ENCODE results near the gene CLDN14. TPM values are rescaled to one million over a fixed set of nuclear protein-coding genes. Genes with fewer than 3 reads are reported as not detected.

Gene CLDN14
- total RNA-seq, 2 experiments from 2014 or later, result not detected

GRCh38 chr21:36510911-36511310 is 31.0 kb upstream of the CLDN14 start:
- peaks cover 9% of the 10 kb centered on the region for H3K4me1 Mint-ChIP-seq (ENCODE audit: low read depth)
- H3K4me1 ChIP-seq (ENCODE audit: insufficient read depth, low read length), result no peaks in the 10 kb centered on the region
- H3K27ac ChIP-seq (ENCODE audit: low read depth in 1 of 2, low read length in 2 of 2), result no peak overlapping the region
- DNase-seq (no peak), ATAC-seq (ENCODE audit: poor library complexity) (no peak)
- CTCF ChIA-PET, result no interaction called here
- no peaks in the 10 kb centered on the region for H3K27me3 ChIP-seq (ENCODE audit: control insufficient read depth in 1 of 2, insufficient read depth in 2 of 2, low read length in 2 of 2)
- POLR2A ChIA-PET, result no interaction called here
- H3K36me3 ChIP-seq (ENCODE audit: insufficient read depth, low read length), result no peaks in the 10 kb centered on the region
- no peak overlapping the region for H3K27ac Mint-ChIP-seq
- H3K4me3 Mint-ChIP-seq, result no peak overlapping the region
- peaks cover 11% of the 10 kb centered on the region for H3K27me3 Mint-ChIP-seq
- no peaks in the 10 kb centered on the region for H3K9me3 Mint-ChIP-seq
- no peaks in the 10 kb centered on the region for H3K9me3 ChIP-seq (ENCODE audit: control insufficient read depth in 1 of 2, insufficient read depth in 1 of 2, low read length in 2 of 2)
- no peaks in the 10 kb centered on the region for H3K36me3 Mint-ChIP-seq (ENCODE audit: low read depth)
- H3K4me3 ChIP-seq (ENCODE audit: low read length), result no peak overlapping the region
- intact Hi-C loops (cut with DNase I, micrococcal nuclease), result no loop called here
- no peak for TF ChIP-seq CTCF (IDR thresholded peaks at IDR 0.05)

GRCh38 chr21:36509973-36510664 is 30.2 kb upstream of the CLDN14 start:
- no peak for TF ChIP-seq CTCF (IDR thresholded peaks at IDR 0.05)
- Mint-ChIP-seq H3K9me3 (no peaks in the 10 kb centered on the region), H3K36me3 (ENCODE audit: low read depth) (no peaks in the 10 kb centered on the region), H3K27ac (no peak overlapping the region), H3K4me3 (no peak overlapping the region), H3K4me1 (ENCODE audit: low read depth) (peaks cover 9% of the 10 kb centered on the region), H3K27me3 (peaks cover 11% of the 10 kb centered on the region)
- DNase-seq (no peak), ATAC-seq (ENCODE audit: poor library complexity) (no peak)
- POLR2A ChIA-PET, result no interaction called here
- CTCF ChIA-PET, result no interaction called here
- Histone ChIP-seq H3K9me3 (ENCODE audit: control insufficient read depth in 1 of 2, insufficient read depth in 1 of 2, low read length in 2 of 2) (no peaks in the 10 kb centered on the region), H3K27me3 (ENCODE audit: control insufficient read depth in 1 of 2, insufficient read depth in 2 of 2, low read length in 2 of 2) (no peaks in the 10 kb centered on the region), H3K36me3 (ENCODE audit: insufficient read depth, low read length) (no peaks in the 10 kb centered on the region), H3K4me3 (ENCODE audit: low read length) (no peak overlapping the region), H3K27ac (ENCODE audit: low read depth in 1 of 2, low read length in 2 of 2) (no peak overlapping the region), H3K4me1 (ENCODE audit: insufficient read depth, low read length) (no peaks in the 10 kb centered on the region)
- intact Hi-C loops (cut with DNase I, micrococcal nuclease), result loop anchor here in 1 of 2 experiments (10.0 kb wide), 1 partner anchor 505 kb away; no protein-coding TSS in a partner anchor

- no peaks in the 10 kb centered on the region for H3K9me3 Mint-ChIP-seq
- intact Hi-C loops (cut with DNase I, micrococcal nuclease), result loop anchor here in 1 of 2 experiments (10.0 kb wide), 1 partner anchor 506 kb away; no protein-coding TSS in a partner anchor
- CTCF ChIA-PET, result interaction anchor here (1.0 kb wide), 1 partner anchor 419 kb away, joined by 3 read pairs; no protein-coding TSS in a partner anchor
Measured at GRCh38 chr21:36508948-36509347, 29.0 kb upstream of the CLDN14 start.

More at GRCh38 chr21:36508948-36509347, 29.0 kb upstream of the CLDN14 start:
- Histone ChIP-seq H3K27me3 (ENCODE audit: control insufficient read depth in 1 of 2, insufficient read depth in 2 of 2, low read length in 2 of 2) (no peaks in the 10 kb centered on the region), H3K4me3 (ENCODE audit: low read length) (no peak overlapping the region), H3K27ac (ENCODE audit: low read depth in 1 of 2, low read length in 2 of 2) (no peak overlapping the region), H3K36me3 (ENCODE audit: insufficient read depth, low read length) (no peaks in the 10 kb centered on the region), H3K4me1 (ENCODE audit: insufficient read depth, low read length) (no peaks in the 10 kb centered on the region), H3K9me3 (ENCODE audit: control insufficient read depth in 1 of 2, insufficient read depth in 1 of 2, low read length in 2 of 2) (no peaks in the 10 kb centered on the region)
- no peak for ATAC-seq (ENCODE audit: poor library complexity)
- Mint-ChIP-seq H3K4me3 (no peak overlapping the region), H3K4me1 (ENCODE audit: low read depth) (peaks cover 9% of the 10 kb centered on the region), H3K27me3 (peaks cover 4% of the 10 kb centered on the region), H3K36me3 (ENCODE audit: low read depth) (no peaks in the 10 kb centered on the region), H3K27ac (no peak overlapping the region)
- no peak for DNase-seq
- POLR2A ChIA-PET, result no interaction called here
- TF ChIP-seq CTCF (IDR thresholded peaks at IDR 0.05), result no peak

Data from CD4-positive, alpha-beta T cell (primary cell).